ENCODE data around the gene SORBS2. TPM values are rescaled to one million over a fixed set of nuclear protein-coding genes. Genes with fewer than 3 reads are reported as not detected.
A peak's percentile ranks its signal among the peaks of the same experiment; 100 is the strongest.

The SORBS2 gene
- total RNA-seq, 4 donors from 2014 or later: 21.5 to 118 (median 29.5) TPM

DNA sequence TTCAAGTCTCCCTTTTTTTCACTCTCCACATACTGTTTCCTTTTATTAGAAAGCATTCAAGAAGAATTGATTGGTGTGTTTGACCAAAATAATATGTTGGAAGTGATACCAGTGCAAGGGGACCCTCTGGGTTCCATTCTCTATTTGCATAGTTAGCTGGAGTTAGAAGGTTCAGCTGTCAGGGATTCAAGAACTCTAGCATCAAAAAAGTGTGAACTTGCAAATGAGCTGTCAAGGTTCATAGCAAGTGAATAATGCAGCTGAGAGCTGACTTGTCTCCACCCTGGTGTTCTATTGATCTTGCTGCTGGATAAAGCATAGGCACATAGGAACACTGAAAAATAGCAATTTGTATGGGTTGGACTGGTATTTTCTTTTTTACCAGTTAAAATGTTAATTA is 73.2 kb downstream of the SORBS2 start:
- Histone ChIP-seq H3K27me3 (no peaks in the 10 kb centered on the region), H3K4me1 (no peaks in the 10 kb centered on the region), H3K4me3 (no peak overlapping the region), H3K36me3 (no peaks in the 10 kb centered on the region), H3K9me3 (no peaks in the 10 kb centered on the region), H3K27ac (peak overlapping the region in 1 of 2 donors; percentile 67)
- intact Hi-C loops (cut with DNase I; ENCODE audit: low total_unique reads): no loop called here
- TF ChIP-seq, protein P1, sequence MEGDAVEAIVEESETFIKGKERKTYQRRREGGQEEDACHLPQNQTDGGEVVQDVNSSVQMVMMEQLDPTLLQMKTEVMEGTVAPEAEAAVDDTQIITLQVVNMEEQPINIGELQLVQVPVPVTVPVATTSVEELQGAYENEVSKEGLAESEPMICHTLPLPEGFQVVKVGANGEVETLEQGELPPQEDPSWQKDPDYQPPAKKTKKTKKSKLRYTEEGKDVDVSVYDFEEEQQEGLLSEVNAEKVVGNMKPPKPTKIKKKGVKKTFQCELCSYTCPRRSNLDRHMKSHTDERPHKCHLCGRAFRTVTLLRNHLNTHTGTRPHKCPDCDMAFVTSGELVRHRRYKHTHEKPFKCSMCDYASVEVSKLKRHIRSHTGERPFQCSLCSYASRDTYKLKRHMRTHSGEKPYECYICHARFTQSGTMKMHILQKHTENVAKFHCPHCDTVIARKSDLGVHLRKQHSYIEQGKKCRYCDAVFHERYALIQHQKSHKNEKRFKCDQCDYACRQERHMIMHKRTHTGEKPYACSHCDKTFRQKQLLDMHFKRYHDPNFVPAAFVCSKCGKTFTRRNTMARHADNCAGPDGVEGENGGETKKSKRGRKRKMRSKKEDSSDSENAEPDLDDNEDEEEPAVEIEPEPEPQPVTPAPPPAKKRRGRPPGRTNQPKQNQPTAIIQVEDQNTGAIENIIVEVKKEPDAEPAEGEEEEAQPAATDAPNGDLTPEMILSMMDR (IDR thresholded peaks at IDR 0.05): no peak
- DNase-seq: no peak

DNA sequence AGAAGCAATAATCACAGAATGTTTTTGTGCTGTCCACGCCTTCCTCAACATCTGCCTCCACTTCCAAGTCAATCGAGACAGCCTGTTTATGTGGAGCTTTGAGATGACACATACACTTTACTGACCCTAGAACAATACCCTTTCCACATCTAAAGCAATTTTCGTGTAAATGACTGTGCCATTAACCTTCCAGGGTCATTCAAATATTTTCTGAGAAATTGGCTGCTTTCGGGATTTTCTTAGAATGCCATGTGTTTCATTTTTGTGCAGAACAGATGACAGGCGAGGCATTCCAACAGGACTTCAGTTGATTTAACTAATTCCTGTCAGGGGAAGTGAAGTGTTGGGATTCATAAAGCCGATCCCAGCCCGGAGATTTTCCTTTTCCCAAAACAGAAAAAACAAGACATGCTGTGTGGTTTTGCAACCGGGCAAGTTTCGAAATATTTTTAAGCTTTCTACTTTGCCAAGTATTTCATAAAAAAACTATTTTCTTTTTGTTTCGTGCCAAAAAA is 73.9 kb downstream of the SORBS2 start:
- Histone ChIP-seq H3K36me3 (no peaks in the 10 kb centered on the region), H3K4me3 (peak overlapping the region in 1 of 2 donors; percentile 22), H3K27me3 (no peaks in the 10 kb centered on the region), H3K4me1 (no peaks in the 10 kb centered on the region), H3K27ac (peak overlapping the region; percentile 62 to 67), H3K9me3 (no peaks in the 10 kb centered on the region)
- TF ChIP-seq, protein P1 (IDR thresholded peaks at IDR 0.05): no peak
- no peak for TF ChIP-seq POLR2A (IDR thresholded peaks at IDR 0.05)
- intact Hi-C loops (cut with DNase I; ENCODE audit: low total_unique reads): no loop called here
- DNase-seq: peak in 1 of 2 donors; percentile 48

DNA sequence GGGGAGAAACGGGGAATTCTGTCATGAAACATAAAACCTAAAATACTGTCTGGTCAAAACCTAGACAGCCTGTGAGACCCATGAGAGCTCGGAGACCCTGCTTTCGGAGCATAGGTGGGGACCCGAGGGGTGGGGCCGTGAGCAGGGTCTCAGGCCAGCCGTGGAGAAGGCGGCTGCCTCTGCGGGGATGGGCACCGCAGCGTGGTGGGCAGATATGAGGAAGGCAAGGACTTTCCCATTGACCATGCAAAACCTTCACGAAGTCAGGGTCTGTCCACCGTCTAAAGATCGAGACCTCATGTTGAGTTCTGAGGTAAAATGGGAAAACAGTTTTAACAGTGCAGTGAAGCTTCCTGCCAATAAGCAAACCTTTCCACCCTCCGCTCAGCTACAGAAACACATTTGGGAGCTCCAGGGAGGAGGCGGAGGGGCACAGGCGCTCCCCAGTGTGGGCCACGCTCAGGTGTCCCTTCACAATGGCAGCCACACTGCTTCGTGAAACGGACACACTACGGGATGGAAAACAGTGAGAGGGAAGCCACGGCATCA is 74.4 kb downstream of the SORBS2 start:
- Histone ChIP-seq H3K36me3 (no peaks in the 10 kb centered on the region), H3K27ac (peak overlapping the region; percentile 62 to 67), H3K27me3 (no peaks in the 10 kb centered on the region), H3K9me3 (no peaks in the 10 kb centered on the region), H3K4me3 (peak overlapping the region in 1 of 2 donors; percentile 22), H3K4me1 (no peaks in the 10 kb centered on the region)
- no peak for TF ChIP-seq POLR2A (IDR thresholded peaks at IDR 0.05)
- TF ChIP-seq, protein P1 (IDR thresholded peaks at IDR 0.05): no peak
- peak in 1 of 2 donors; percentile 25 for DNase-seq
- intact Hi-C loops (cut with DNase I; ENCODE audit: low total_unique reads): no loop called here

DNA sequence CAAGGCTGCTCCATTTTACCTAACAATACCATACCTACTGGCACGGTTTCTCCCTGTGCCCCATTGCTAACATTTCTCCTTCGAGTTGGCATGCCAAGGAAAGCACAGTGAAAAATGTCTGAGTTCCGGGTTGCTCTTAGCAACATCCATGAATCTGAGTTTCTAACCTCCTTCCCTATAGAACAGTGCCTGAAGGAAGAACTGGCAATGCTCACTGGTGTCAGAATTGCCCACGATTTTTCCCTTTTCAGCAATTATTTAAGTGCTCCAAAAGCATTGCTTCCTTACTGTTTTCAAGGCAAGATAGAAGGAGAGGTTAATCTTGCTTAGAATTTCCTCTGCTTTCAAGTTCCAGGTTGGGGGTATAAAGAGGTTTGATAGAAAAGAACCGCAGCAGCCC is 75.1 kb downstream of the SORBS2 start:
- Histone ChIP-seq H3K4me3 (no peak overlapping the region), H3K36me3 (no peaks in the 10 kb centered on the region), H3K27me3 (no peaks in the 10 kb centered on the region), H3K27ac (peak overlapping the region in 1 of 2 donors; percentile 15), H3K4me1 (no peaks in the 10 kb centered on the region), H3K9me3 (no peaks in the 10 kb centered on the region)
- DNase-seq: no peak
- TF ChIP-seq, protein P1 (IDR thresholded peaks at IDR 0.05): no peak
- TF ChIP-seq POLR2A (IDR thresholded peaks at IDR 0.05): no peak
- intact Hi-C loops (cut with DNase I; ENCODE audit: low total_unique reads): no loop called here

DNA sequence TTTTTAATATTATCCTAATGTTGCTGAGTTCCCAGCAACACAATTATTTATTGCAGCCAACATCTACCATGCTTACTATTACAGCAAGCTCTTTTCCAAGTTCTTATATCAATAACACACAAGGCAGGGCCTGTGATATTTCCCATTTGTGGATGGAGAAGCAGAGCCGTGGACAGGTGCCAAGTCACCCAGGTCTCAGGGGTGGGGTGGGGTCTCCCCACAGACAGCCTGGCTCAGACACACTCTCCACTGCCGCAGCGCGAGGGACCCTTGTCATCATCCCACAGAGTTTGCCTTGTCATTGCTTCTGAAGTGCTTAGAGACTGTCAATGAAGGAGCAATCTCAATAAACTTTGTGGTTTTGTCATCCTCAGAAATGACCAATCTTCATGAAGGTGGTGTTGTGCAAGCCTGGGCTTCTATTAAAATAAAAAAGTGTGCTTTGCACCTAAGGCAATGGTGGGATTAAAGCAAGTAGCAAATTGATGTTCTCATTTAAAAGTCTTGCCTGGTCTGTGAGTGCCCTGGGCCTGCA is 76.1 kb downstream of the SORBS2 start:
- intact Hi-C loops (cut with DNase I; ENCODE audit: low total_unique reads): no loop called here
- H3K4me1 ChIP-seq: no peaks in the 10 kb centered on the region

More for the DNA sequence above, 76.1 kb downstream of the SORBS2 start:
- no peak overlapping the region for H3K27ac ChIP-seq
- no peak for DNase-seq
- no peaks in the 10 kb centered on the region for H3K36me3 ChIP-seq
- H3K27me3 ChIP-seq: no peaks in the 10 kb centered on the region
- no peaks in the 10 kb centered on the region for H3K9me3 ChIP-seq
- no peak overlapping the region for H3K4me3 ChIP-seq
- TF ChIP-seq, protein P1 (IDR thresholded peaks at IDR 0.05): no peak
- no peak for TF ChIP-seq POLR2A (IDR thresholded peaks at IDR 0.05)

Data from uterus (tissue), 4 donors.